Nephron progenitor cell (in vitro differentiated cells): Measurements from ENCODE around the gene KIF2C.
A peak's percentile ranks its signal among the peaks of the same experiment; 100 is the strongest.
"Not testable (repeated sequence)": the region's sequence is repeated elsewhere in the genome, so short reads cannot be mapped to it uniquely, and the experiment has no call there.

Experiments used
- DNase-seq: peaks from one replicate; pipeline ENCODE4 v3.0.0; 2021
- H3K27ac Mint-ChIP-seq: 2 replicates; pipeline ENCODE4 v1.8.0; 2021; ENCODE audit warnings: mild to moderate bottlenecking, moderate library complexity, mixed read lengths
- H3K27me3 Mint-ChIP-seq: 2 replicates; pipeline ENCODE4 v1.8.0; 2021; ENCODE audit warnings: mild to moderate bottlenecking, low read depth, mixed read lengths; ENCODE audit not compliant: poor library complexity
- H3K36me3 Mint-ChIP-seq: 2 replicates; pipeline ENCODE4 v1.8.0; 2021; ENCODE audit warnings: low read depth, mixed read lengths
- H3K4me1 Mint-ChIP-seq: 2 replicates; pipeline ENCODE4 v1.8.0; 2021; ENCODE audit warnings: mixed read lengths
- H3K4me3 Mint-ChIP-seq: 2 replicates; pipeline ENCODE4 v1.8.0; 2021; ENCODE audit warnings: mild to moderate bottlenecking, moderate library complexity, mixed read lengths
- H3K9me3 Mint-ChIP-seq: 2 replicates; pipeline ENCODE4 v1.8.0; 2021; ENCODE audit warnings: mild to moderate bottlenecking, moderate library complexity, mixed read lengths
- CTCF ChIP-seq: fragments of 200-600 bp; sonication (generic); IDR thresholded peaks from 2 replicates; pipeline ENCODE4 v1.5.0; 2021; ENCODE audit warnings: antibody characterized with exemption

Gene KIF2C

DNA sequence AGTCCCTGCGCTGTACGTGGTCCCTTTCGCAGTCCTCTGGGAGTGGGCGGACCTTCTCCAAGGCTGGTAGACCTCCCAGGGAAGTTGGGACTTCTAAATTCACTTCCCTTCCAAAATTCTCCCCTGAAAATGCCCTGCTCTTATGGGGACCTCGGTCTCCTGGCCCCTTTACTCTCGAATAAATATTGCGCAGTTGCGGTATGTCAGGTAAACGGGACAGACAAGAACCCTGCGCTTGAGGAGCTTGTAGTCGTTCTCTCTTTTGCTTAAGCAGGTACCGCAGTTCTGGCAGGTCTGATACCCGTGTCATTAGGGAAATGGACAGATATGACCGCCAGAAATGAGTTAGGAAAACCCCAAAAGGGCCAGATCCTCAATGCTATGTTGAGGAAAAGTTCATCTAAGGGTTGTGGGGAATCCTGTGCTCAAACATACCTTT, 561 bp downstream of the KIF2C start:
- H3K27ac Mint-ChIP-seq, result peak overlapping the region; percentile 90
- H3K36me3 Mint-ChIP-seq, result peaks cover 27% of the 10 kb centered on the region
- TF ChIP-seq CTCF, result no peak
- H3K27me3 Mint-ChIP-seq, result no peaks in the 10 kb centered on the region
- peak overlapping the region; percentile 96 for H3K4me3 Mint-ChIP-seq
- peaks cover 27% of the 10 kb centered on the region for H3K4me1 Mint-ChIP-seq
- H3K9me3 Mint-ChIP-seq, result peaks cover 12% of the 10 kb centered on the region
- DNase-seq, result no peak

DNA sequence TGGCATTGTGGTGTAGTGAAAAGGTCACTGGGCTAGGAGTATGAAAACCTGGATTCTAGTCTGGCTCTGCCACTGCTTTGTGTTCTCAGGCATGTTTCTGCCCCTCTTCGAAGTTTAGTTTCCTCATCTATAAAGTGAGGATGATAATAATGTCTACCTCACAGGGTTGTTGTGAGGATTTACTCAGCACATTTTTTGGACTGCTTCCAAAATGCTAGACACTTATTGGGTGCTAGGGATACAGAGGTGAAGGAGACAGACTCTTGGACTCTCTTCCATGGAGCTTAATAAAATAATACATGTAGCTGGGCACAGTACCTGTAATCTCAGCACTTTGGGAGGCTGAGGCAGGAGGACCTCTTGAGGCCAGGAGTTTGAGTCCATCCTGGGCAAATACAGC, 3.6 kb downstream of the KIF2C start:
- H3K4me3 Mint-ChIP-seq, result peak overlapping the region; percentile 39
- H3K9me3 Mint-ChIP-seq, result peaks cover 8% of the 10 kb centered on the region
- peak overlapping the region; percentile 18 for H3K27ac Mint-ChIP-seq
- H3K4me1 Mint-ChIP-seq, result peaks cover 27% of the 10 kb centered on the region
- DNase-seq, result no peak
- H3K36me3 Mint-ChIP-seq, result peaks cover 44% of the 10 kb centered on the region
- no peaks in the 10 kb centered on the region for H3K27me3 Mint-ChIP-seq
- no peak for TF ChIP-seq CTCF

DNA sequence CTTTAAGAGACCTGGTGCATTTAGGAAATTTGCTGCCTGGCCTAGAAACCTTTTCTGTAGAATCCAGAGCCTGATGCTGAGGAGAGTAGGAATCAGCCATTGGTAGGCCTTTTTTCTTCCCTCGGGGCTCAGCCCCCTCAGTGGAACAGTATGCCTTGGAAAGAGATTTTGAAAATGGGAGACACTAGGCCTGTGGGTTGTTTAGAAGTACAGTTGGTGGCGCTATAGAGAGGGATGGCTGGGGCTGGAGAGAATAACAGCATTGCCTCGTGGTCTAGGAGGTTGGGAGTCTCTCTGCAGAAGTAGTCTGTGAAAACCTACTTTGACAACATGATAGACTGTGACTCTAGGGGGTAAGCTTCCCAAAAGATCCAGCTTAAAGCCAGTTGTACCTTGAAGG, 8.2 kb downstream of the KIF2C start:
- H3K27ac Mint-ChIP-seq, result no peak overlapping the region
- H3K4me3 Mint-ChIP-seq, result no peak overlapping the region
- H3K4me1 Mint-ChIP-seq, result peaks cover 4% of the 10 kb centered on the region
- peaks cover 2% of the 10 kb centered on the region for H3K27me3 Mint-ChIP-seq
- no peak for TF ChIP-seq CTCF
- peaks cover 50% of the 10 kb centered on the region for H3K36me3 Mint-ChIP-seq
- DNase-seq, result no peak
- H3K9me3 Mint-ChIP-seq, result no peaks in the 10 kb centered on the region

GRCh38 chr1:44757420-44757819, 17.8 kb downstream of the KIF2C start:
- Mint-ChIP-seq H3K4me3 (no peak overlapping the region), H3K27ac (no peak overlapping the region), H3K27me3 (no peaks in the 10 kb centered on the region), H3K4me1 (no peaks in the 10 kb centered on the region), H3K36me3 (peaks cover 66% of the 10 kb centered on the region), H3K9me3 (no peaks in the 10 kb centered on the region)
- no peak for DNase-seq
- no peak for TF ChIP-seq CTCF

DNA sequence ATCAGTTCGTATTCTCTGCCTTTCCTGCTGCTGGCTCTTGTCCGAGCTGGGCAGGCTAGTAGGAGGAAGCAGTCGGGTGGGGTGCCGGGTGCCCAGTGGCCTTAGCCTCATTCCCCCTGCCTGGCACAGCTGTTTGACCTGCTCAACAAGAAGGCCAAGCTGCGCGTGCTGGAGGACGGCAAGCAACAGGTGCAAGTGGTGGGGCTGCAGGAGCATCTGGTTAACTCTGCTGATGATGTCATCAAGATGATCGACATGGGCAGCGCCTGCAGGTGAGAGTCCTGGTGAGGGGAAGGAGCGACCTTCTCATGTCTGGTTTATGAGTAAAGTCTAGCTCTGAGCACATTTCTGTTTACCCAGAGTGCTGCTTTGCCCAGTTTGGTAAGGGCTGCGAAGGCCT, 19.4 kb downstream of the KIF2C start:
- DNase-seq, result no peak
- H3K4me3 Mint-ChIP-seq, result no peak overlapping the region
- no peak for TF ChIP-seq CTCF
- no peaks in the 10 kb centered on the region for H3K9me3 Mint-ChIP-seq
- H3K4me1 Mint-ChIP-seq, result no peaks in the 10 kb centered on the region
- no peaks in the 10 kb centered on the region for H3K27me3 Mint-ChIP-seq
- no peak overlapping the region for H3K27ac Mint-ChIP-seq
- peaks cover 71% of the 10 kb centered on the region for H3K36me3 Mint-ChIP-seq

DNA sequence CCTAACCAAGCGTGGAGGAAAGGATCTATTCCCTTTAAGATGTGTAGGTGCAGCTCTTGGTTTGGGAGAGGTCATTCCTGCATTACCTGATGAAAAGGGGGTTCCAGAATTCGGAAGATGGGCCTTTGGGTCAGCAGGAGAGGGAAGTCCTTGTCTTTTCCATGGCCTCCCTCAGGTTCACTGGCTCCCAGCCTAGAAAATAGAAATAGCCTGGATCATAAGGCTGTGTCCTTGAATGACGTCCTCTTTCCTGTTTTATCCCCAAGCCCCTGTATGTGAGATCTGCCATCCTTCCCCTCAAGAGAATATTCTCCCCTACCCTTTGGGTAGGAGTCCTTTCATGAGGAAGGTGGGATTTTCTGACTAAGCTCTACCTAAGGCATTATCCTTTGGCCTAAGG, 21.2 kb downstream of the KIF2C start:
- Mint-ChIP-seq H3K9me3 (no peaks in the 10 kb centered on the region), H3K4me1 (no peaks in the 10 kb centered on the region), H3K27ac (no peak overlapping the region), H3K4me3 (no peak overlapping the region), H3K36me3 (peaks cover 69% of the 10 kb centered on the region), H3K27me3 (no peaks in the 10 kb centered on the region)
- no peak for TF ChIP-seq CTCF
- DNase-seq, result no peak

GRCh38 chr1:44766421-44766820, 26.8 kb downstream of the KIF2C start:
- DNase-seq, H3K9me3 Mint-ChIP-seq, H3K4me1 Mint-ChIP-seq, H3K4me3 Mint-ChIP-seq, H3K27me3 Mint-ChIP-seq: not testable (repeated sequence)
- H3K27ac Mint-ChIP-seq, result peak overlapping the region; percentile 50
- H3K36me3 Mint-ChIP-seq, result peaks cover 32% of the 10 kb centered on the region
